GM21737 (cell line): ENCODE data around the gene CTSK.
"Not testable (repeated sequence)": the region's sequence is repeated elsewhere in the genome, so short reads cannot be mapped to it uniquely, and the experiment has no call there.

ENCODE experiments used
- ATAC-seq: cut with Tn5 transposase; IDR thresholded peaks from one replicate; pipeline ENCODE4 v1.9.1; 2021; ENCODE audit warnings: mild to moderate bottlenecking, moderate library complexity; ENCODE audit not compliant: unreplicated experiment

Gene CTSK

GRCh38 chr1:150807249-150808023, 624 bp downstream of the CTSK start:
- no peak for ATAC-seq

GRCh38 chr1:150805899-150806298, 2.2 kb downstream of the CTSK start:
- ATAC-seq: no peak

- ATAC-seq: no peak
Observed at GRCh38 chr1:150804671-150805070, 3.4 kb downstream of the CTSK start.

GRCh38 chr1:150799089-150799488, 9.0 kb downstream of the CTSK start:
- ATAC-seq: no peak

- no peak for ATAC-seq
Observed at GRCh38 chr1:150798525-150798924, 9.5 kb downstream of the CTSK start.

- ATAC-seq: no peak
Observed at GRCh38 chr1:150796374-150796773, 11.7 kb downstream of the CTSK start.

GRCh38 chr1:150793778-150794177, 14.3 kb downstream of the CTSK start:
- not testable (repeated sequence) for ATAC-seq

- ATAC-seq: no peak
Observed at GRCh38 chr1:150793221-150793620, 14.8 kb downstream of the CTSK start.

GRCh38 chr1:150791585-150791984, 16.5 kb downstream of the CTSK start:
- ATAC-seq: no peak

GRCh38 chr1:150789396-150789795, 18.7 kb downstream of the CTSK start:
- ATAC-seq: no peak

GRCh38 chr1:150788946-150789345, 19.1 kb downstream of the CTSK start:
- no peak for ATAC-seq

GRCh38 chr1:150787455-150787854, 20.6 kb downstream of the CTSK start:
- no peak for ATAC-seq

- no peak for ATAC-seq
Observed at GRCh38 chr1:150780510-150780909, 27.6 kb downstream of the CTSK start.

- ATAC-seq: no peak
Observed at GRCh38 chr1:150778409-150778808, 29.7 kb downstream of the CTSK start.

GRCh38 chr1:150777544-150777943, 30.5 kb downstream of the CTSK start:
- no peak for ATAC-seq

- not testable (repeated sequence) for ATAC-seq
Observed at GRCh38 chr1:150775931-150776505, 32.0 kb downstream of the CTSK start.

- ATAC-seq: no peak
Observed at GRCh38 chr1:150775276-150775675, 32.8 kb downstream of the CTSK start.

GRCh38 chr1:150772326-150772725, 35.7 kb downstream of the CTSK start:
- ATAC-seq: no peak

- ATAC-seq: not testable (repeated sequence)
Observed at GRCh38 chr1:150767704-150768103, 40.4 kb downstream of the CTSK start.

GRCh38 chr1:150765977-150766301, 42.1 kb downstream of the CTSK start:
- ATAC-seq: not testable (repeated sequence)

- peak; percentile 64 for ATAC-seq
Observed at GRCh38 chr1:150765296-150765976, 42.6 kb downstream of the CTSK start, which contains the start of gene CTSS. Gene CTSS (minus strand): TSS chr1:150765778. CDS start chr1:150764763, 1,015 bp downstream.

- peak; percentile 42 for ATAC-seq
Observed at GRCh38 chr1:150764617-150765101, 43.4 kb downstream of the CTSK start.
